Neural cell (in vitro differentiated cells): ENCODE data around the gene CR1. TPM values are rescaled to one million over a fixed set of nuclear protein-coding genes. Genes with fewer than 3 reads are reported as not detected.
A peak's percentile ranks its signal among the peaks of the same experiment; 100 is the strongest.

Source experiments
- H2AFZ ChIP-seq: fragments of 200-600, 300-800 bp; sonication (generic), shearing (Covaris generic); 2 replicates; pipeline ENCODE4 v1.6.0; 2014; ENCODE audit warnings: low read depth, mild to moderate bottlenecking, antibody characterized with exemption, low read length, moderate library complexity
- H3F3A ChIP-seq: fragments of 200-600 bp; shearing (Covaris generic); 2 replicates; pipeline ENCODE4 v1.6.1; 2016; ENCODE audit warnings: mild to moderate bottlenecking, moderate library complexity, mixed read lengths, antibody characterized with exemption, low read length; ENCODE audit not compliant: insufficient read depth, poor library complexity, severe bottlenecking
- H3K27ac ChIP-seq: fragments of 200-600, 300-800 bp; sonication (generic), shearing (Covaris generic); 2 replicates; pipeline ENCODE4 v1.5.1; 2014; ENCODE audit warnings: mild to moderate bottlenecking, low read length, moderate library complexity
- H3K27me3 ChIP-seq: fragments of 300-800, 200-600 bp; sonication (generic), shearing (Covaris generic); 2 replicates; pipeline ENCODE4 v1.6.0; 2014; ENCODE audit warnings: mild to moderate bottlenecking, low read depth, low read length, moderate library complexity; ENCODE audit not compliant: insufficient read depth
- H3K36me3 ChIP-seq: fragments of 300-800, 200-600 bp; sonication (generic), shearing (Covaris generic); 2 replicates; pipeline ENCODE4 v1.5.1; 2014; ENCODE audit warnings: mild to moderate bottlenecking, antibody characterized with exemption, low read length, moderate library complexity; ENCODE audit not compliant: insufficient read depth
- H3K4me2 ChIP-seq: fragments of 300-800, 200-600 bp; sonication (generic), shearing (Covaris generic); 2 replicates; pipeline ENCODE4 v1.6.0; 2014; ENCODE audit warnings: mild to moderate bottlenecking, low read length
- H3K4me3 ChIP-seq: fragments of 300-800, 200-600 bp; sonication (generic), shearing (Covaris generic); 2 replicates; pipeline ENCODE4 v1.5.1; 2014; ENCODE audit warnings: mild to moderate bottlenecking, low read length, moderate library complexity
- H3K79me2 ChIP-seq: fragments of 200-600 bp; shearing (Covaris generic); replicated peaks from 2 replicates; pipeline ENCODE4 v1.6.0; 2014; ENCODE audit warnings: mild to moderate bottlenecking, low read length, moderate library complexity; ENCODE audit not compliant: insufficient read depth
- H3K9ac ChIP-seq: fragments of 300-800, 200-600 bp; sonication (generic), shearing (Covaris generic); 2 replicates; pipeline ENCODE4 v1.6.1; 2016; ENCODE audit warnings: mild to moderate bottlenecking, low read length, mixed read lengths
- H3K9me2 ChIP-seq: fragments of 200-600 bp; shearing (Covaris generic); 2 replicates; pipeline ENCODE4 v1.6.1; 2016; ENCODE audit warnings: mild to moderate bottlenecking, low read length, mixed read lengths; ENCODE audit not compliant: insufficient read depth
- H3K9me3 ChIP-seq: fragments of 200-600, 300-800 bp; sonication (generic), shearing (Covaris generic); 2 replicates; pipeline ENCODE4 v1.6.1; 2016; ENCODE audit warnings: mild to moderate bottlenecking, mixed run types, low read length, moderate library complexity, mixed read lengths
- H4K20me1 ChIP-seq: fragments of 200-600 bp; shearing (Covaris generic); 2 replicates; pipeline ENCODE4 v1.6.1; 2016; ENCODE audit warnings: mild to moderate bottlenecking, mixed run types; ENCODE audit not compliant: insufficient read depth
- EP300 ChIP-seq: fragments of 450-650 bp; conservative IDR thresholded peaks from 2 replicates; pipeline ENCODE4 v1.6.1; 2014; ENCODE audit warnings: antibody characterized with exemption, mild to moderate bottlenecking, moderate library complexity; ENCODE audit not compliant: poor library complexity, severe bottlenecking
- EZH2 ChIP-seq: fragments of 200-600, 300-800 bp; shearing (Covaris generic), sonication (generic); IDR thresholded peaks from 2 replicates; pipeline ENCODE4 v1.6.1; 2014; ENCODE audit warnings: antibody characterized with exemption, low read length, borderline replicate concordance, mild to moderate bottlenecking; ENCODE audit not compliant: insufficient read depth, poor library complexity, severe bottlenecking
- MXI1 ChIP-seq: fragments of 450-650 bp; conservative IDR thresholded peaks from 2 replicates; pipeline ENCODE4 v1.6.1; 2014; ENCODE audit warnings: antibody characterized with exemption, mild to moderate bottlenecking; ENCODE audit not compliant: poor library complexity, severe bottlenecking
- POLR2AphosphoS5 ChIP-seq: IDR thresholded peaks from 2 replicates; pipeline ENCODE4 v1.6.1; 2012
- RAD21 ChIP-seq: fragments of 450-650 bp; conservative IDR thresholded peaks from 2 replicates; pipeline ENCODE4 v1.6.1; 2014; ENCODE audit warnings: antibody characterized with exemption, mild to moderate bottlenecking, moderate library complexity
- SMC3 ChIP-seq: fragments of 450-650 bp; conservative IDR thresholded peaks from 2 replicates; pipeline ENCODE4 v1.6.1; 2014; ENCODE audit warnings: antibody characterized with exemption, mild to moderate bottlenecking, moderate library complexity; ENCODE audit not compliant: poor library complexity
- TAF1 ChIP-seq: IDR thresholded peaks from 2 replicates; pipeline ENCODE4 v1.6.1; 2012; ENCODE audit warnings: low read depth
- polyA plus RNA-seq: library from polyadenylated mRNA; depleted of rRNA; stranded (reverse); fragments of >200 nt; gene quantifications from 2 replicates; pipeline ENCODE4 v1.2.3, GENCODE V29; 2014
- TF ChIP-seq, protein P1 (sequence below): IDR thresholded peaks from 2 replicates; pipeline ENCODE4 v1.6.1; 2012; ENCODE audit warnings: borderline replicate concordance
- TF ChIP-seq, protein P2 (sequence below): fragments of 450-650 bp; IDR thresholded peaks from 2 replicates; pipeline ENCODE4 v1.5.1; 2014; ENCODE audit warnings: antibody characterized with exemption, mild to moderate bottlenecking, moderate library complexity; ENCODE audit not compliant: poor library complexity, severe bottlenecking

Gene CR1
- polyA plus RNA-seq, 1 donor from 2014 or later = not detected

DNA sequence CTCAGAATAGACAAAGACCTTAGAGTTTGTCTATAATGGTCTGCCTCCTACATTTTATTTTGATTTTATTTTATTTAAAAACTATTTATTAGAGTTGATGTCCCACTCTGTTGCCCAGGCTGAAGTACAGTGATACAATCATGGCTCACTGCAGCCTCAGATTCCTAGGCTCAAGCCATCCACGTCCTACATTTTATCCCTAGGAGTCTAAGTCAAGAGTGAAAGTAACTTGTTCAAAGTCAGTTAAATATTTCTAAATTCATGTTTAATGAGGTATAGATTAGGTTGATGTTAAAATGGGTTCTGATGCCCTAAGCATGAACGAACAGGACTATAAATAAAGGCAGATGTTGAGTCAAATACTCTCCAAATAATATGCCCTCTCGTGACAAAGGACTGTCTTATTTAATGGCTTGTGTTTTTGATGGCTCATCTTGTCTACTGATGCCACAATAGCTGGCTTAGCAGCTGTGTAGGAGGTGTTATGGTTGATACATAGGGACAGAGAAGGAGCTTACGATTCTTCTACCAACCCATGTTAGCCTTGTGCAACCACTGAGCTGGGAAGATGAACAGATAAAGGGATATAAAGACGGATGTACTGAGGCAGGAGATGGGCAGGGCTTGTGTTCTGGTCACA, 83.0 kb downstream of the CR1 start:
- no peaks in the 10 kb centered on the region for H4K20me1 ChIP-seq
- no peak overlapping the region for H3K27ac ChIP-seq
- no peak overlapping the region for H3K4me2 ChIP-seq
- no peaks in the 10 kb centered on the region for H3K9me2 ChIP-seq
- no peak overlapping the region for H3K4me3 ChIP-seq
- TF ChIP-seq, protein P1, sequence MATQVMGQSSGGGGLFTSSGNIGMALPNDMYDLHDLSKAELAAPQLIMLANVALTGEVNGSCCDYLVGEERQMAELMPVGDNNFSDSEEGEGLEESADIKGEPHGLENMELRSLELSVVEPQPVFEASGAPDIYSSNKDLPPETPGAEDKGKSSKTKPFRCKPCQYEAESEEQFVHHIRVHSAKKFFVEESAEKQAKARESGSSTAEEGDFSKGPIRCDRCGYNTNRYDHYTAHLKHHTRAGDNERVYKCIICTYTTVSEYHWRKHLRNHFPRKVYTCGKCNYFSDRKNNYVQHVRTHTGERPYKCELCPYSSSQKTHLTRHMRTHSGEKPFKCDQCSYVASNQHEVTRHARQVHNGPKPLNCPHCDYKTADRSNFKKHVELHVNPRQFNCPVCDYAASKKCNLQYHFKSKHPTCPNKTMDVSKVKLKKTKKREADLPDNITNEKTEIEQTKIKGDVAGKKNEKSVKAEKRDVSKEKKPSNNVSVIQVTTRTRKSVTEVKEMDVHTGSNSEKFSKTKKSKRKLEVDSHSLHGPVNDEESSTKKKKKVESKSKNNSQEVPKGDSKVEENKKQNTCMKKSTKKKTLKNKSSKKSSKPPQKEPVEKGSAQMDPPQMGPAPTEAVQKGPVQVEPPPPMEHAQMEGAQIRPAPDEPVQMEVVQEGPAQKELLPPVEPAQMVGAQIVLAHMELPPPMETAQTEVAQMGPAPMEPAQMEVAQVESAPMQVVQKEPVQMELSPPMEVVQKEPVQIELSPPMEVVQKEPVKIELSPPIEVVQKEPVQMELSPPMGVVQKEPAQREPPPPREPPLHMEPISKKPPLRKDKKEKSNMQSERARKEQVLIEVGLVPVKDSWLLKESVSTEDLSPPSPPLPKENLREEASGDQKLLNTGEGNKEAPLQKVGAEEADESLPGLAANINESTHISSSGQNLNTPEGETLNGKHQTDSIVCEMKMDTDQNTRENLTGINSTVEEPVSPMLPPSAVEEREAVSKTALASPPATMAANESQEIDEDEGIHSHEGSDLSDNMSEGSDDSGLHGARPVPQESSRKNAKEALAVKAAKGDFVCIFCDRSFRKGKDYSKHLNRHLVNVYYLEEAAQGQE = no peak
- TF ChIP-seq POLR2AphosphoS5 (no peak), RAD21 (no peak), MXI1 (no peak)
- no peaks in the 10 kb centered on the region for H3K36me3 ChIP-seq
- H2AFZ ChIP-seq = no peak overlapping the region
- H3K9me3 ChIP-seq = no peaks in the 10 kb centered on the region
- no peaks in the 10 kb centered on the region for H3K27me3 ChIP-seq
- no peaks in the 10 kb centered on the region for H3K79me2 ChIP-seq
- no peak overlapping the region for H3K9ac ChIP-seq
- no peaks in the 10 kb centered on the region for H3F3A ChIP-seq

DNA sequence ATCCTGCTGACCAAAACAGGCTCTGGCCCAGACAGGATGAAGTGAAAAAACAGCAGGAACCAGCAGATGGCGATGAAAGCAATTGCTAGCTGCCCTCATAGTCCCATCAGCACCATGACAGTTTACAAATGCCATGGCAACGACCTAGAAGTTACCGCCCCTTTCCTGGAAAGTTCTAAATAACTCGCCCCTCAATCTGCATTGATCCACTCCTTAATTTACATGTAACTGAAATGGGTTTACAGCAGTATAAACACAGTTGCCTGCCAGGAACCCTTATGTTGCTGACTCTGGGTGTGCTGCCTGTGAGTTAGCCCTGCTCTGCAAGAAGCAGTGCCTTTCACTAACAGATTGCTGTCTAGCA, 83.5 kb downstream of the CR1 start:
- no peak overlapping the region for H3K4me2 ChIP-seq
- H3K9ac ChIP-seq = no peak overlapping the region
- H3F3A ChIP-seq = no peaks in the 10 kb centered on the region
- no peak overlapping the region for H3K27ac ChIP-seq
- H3K9me3 ChIP-seq = no peaks in the 10 kb centered on the region
- no peak overlapping the region for H3K4me3 ChIP-seq
- H3K36me3 ChIP-seq = no peaks in the 10 kb centered on the region
- H4K20me1 ChIP-seq = no peaks in the 10 kb centered on the region
- no peak overlapping the region for H2AFZ ChIP-seq
- H3K27me3 ChIP-seq = no peaks in the 10 kb centered on the region
- TF ChIP-seq RAD21 = peak; percentile 47
- TF ChIP-seq EP300 = no peak
- TF ChIP-seq, protein P2, sequence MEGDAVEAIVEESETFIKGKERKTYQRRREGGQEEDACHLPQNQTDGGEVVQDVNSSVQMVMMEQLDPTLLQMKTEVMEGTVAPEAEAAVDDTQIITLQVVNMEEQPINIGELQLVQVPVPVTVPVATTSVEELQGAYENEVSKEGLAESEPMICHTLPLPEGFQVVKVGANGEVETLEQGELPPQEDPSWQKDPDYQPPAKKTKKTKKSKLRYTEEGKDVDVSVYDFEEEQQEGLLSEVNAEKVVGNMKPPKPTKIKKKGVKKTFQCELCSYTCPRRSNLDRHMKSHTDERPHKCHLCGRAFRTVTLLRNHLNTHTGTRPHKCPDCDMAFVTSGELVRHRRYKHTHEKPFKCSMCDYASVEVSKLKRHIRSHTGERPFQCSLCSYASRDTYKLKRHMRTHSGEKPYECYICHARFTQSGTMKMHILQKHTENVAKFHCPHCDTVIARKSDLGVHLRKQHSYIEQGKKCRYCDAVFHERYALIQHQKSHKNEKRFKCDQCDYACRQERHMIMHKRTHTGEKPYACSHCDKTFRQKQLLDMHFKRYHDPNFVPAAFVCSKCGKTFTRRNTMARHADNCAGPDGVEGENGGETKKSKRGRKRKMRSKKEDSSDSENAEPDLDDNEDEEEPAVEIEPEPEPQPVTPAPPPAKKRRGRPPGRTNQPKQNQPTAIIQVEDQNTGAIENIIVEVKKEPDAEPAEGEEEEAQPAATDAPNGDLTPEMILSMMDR = peak; percentile 64
- peak; percentile 65 for TF ChIP-seq SMC3
- no peaks in the 10 kb centered on the region for H3K9me2 ChIP-seq
- no peaks in the 10 kb centered on the region for H3K79me2 ChIP-seq

DNA sequence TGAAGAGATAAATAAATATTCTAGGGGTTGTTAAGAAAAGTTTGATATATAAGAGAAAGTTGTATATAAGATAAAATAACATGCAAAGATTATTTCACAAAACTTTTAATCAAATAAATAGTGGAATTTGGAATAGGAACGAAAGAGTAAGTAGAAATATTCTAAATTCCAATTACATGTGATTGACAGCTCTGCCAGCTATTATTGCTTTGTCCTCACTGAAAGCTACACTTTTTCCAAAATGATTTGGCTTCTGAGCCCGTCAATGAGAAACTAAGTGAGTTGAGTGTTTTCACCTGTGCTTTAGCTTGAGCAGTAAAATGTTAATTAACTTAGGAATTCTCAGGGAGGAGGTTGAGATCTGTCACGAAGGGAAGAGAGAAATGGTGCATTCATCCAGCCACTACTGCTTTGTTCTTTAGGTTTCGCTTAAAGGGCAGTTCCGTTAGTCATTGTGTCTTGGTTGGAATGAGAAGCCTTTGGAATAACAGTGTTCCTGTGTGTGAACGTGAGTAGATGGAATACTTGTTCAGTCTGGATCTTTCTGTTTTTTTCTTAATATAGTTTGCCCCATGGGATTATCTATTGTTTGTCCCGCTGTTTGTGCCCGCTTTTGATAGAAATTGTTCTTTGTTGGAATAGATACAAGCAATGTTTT, 85.7 kb downstream of the CR1 start:
- H3K9me3 ChIP-seq = no peaks in the 10 kb centered on the region
- no peak overlapping the region for H3K4me2 ChIP-seq
- no peaks in the 10 kb centered on the region for H3K79me2 ChIP-seq
- no peaks in the 10 kb centered on the region for H3K9me2 ChIP-seq
- H3K36me3 ChIP-seq = no peaks in the 10 kb centered on the region
- H3K4me3 ChIP-seq = no peak overlapping the region
- no peaks in the 10 kb centered on the region for H3F3A ChIP-seq
- H3K9ac ChIP-seq = no peak overlapping the region
- no peak overlapping the region for H3K27ac ChIP-seq
- no peak for TF ChIP-seq MXI1
- TF ChIP-seq, protein P2 = no peak
- TF ChIP-seq, protein P1 = no peak
- TF ChIP-seq SMC3 = no peak
- no peak for TF ChIP-seq EZH2
- no peak for TF ChIP-seq POLR2AphosphoS5
- no peak for TF ChIP-seq EP300
- TF ChIP-seq TAF1 = no peak
- TF ChIP-seq RAD21 = no peak
- H2AFZ ChIP-seq = no peak overlapping the region
- H4K20me1 ChIP-seq = no peaks in the 10 kb centered on the region
- H3K27me3 ChIP-seq = no peaks in the 10 kb centered on the region
